CD4-positive, alpha-beta T cell treated with Interleukin-21 for 1 hour (primary cell): ENCODE results near the gene VWCE.

Experiments used
- DNase-seq: peaks from one replicate; pipeline ENCODE4 v3.0.0-alpha.2; 2020

The VWCE gene

DNA sequence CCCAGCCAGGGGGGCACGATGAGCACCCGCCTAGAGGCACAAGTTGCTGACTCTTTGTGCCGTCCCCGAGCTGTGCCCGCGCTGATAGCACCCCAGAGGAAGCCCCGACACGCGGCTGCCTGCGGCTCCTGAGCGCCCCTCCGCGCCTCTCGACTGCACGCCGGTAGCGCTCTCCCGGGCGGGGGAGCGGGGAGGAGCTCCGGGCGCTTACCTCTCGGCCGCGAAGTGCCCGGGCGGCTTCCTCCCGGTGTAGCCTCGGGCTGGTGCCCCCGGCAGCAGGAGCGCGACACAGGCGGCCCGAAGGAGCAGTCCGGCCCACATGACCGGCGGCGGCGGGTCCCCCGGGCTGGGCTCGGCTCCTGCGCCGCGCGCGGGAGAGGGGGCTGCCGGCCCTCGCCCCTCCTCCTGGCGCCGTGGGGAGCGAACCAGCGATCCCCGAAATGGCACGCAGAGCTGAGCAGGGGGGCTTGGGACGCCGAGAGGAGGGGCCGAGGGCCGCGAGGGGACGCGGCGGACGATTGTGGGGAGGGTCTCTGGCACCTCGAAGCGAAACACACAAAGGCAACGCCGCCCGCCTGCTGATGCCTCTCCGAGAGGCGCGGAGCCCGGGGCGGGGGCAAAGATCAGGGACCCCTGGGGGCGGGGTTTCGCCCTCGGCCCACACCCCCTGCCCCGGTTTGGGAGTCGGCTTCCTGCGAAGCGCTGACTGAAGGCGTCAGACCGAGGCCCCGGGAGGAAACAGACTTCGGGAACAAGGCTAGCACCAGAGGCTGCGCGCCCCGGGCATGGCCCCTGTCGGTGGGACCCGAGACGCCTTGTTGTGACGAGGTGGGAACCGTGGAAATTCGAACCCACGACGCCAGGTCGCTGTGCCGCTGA is at the start of gene VWCE:
TSS of gene VWCE (minus strand) at position 600 of the 879 bp plus-strand sequence. CDS start at position 321, 279 bp downstream.
- DNase-seq: peak; percentile 52

DNA sequence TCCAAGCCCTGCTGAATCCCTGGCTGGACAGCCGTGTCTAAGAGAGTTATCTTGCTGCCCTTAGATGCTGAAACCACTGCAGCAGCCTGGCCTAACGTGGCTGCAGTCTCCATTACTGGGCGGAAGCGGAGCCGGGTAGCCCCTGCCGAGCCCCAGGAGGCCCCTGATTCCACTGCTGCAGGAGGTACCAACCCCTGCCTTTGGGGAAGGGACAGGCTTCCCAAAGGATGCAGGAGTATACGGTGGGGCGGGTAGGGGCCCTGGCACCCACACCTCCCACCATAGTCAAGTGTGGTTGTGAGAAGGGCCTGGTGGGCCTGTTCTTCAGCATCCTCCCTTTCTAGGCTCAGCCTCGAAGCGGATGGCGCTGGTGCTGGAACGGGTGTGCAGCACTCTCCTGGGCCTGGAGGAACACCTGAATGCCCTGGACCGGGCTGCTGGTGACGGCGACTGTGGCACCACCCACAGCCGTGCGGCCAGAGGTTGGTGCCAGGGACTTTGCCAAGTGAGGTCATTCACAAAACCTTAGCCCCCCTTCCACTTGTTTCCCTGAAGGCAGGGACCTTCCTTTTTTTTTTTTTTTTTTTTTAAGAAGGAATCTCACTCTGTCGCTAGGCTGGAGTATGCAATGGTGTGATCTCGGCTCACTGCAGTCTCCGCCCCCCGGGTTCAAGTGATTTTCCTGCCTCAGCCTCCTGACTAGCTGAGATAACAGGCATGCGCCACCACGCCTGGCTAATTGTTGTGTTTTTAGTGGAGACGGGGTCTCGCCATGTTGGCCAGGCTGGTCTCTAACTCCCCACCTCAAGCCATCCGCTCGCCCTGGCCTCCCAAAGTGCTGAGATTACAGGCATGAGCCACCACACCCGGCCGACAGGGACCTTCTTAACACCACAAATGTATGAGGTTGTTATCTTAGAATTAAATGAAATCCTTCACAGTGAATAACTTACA is 49.0 kb upstream of the VWCE start:
- no peak for DNase-seq

- DNase-seq: no peak
Observed at GRCh38 chr11:61342207-61342803, 47.2 kb upstream of the VWCE start.

DNA sequence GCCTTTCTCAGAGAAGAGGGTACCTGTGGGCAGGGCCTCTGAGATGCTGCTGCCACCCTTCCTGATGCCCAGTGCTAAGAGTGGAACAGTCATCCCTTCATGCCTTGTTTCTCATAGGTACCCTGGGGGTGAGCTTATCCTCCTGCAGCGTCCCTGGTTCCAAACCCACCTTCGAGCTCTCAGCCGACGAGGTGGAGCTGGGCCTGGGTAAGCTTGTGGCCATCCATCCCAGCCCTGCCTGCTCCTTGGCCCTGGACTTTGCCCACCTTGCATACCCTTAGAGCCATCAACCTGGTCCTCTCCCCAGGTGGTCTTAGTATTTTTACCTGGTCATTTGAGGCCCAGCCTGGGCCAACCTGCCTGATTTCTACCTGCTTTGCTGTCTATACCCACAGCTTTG is 46.6 kb upstream of the VWCE start:
- DNase-seq: no peak

DNA sequence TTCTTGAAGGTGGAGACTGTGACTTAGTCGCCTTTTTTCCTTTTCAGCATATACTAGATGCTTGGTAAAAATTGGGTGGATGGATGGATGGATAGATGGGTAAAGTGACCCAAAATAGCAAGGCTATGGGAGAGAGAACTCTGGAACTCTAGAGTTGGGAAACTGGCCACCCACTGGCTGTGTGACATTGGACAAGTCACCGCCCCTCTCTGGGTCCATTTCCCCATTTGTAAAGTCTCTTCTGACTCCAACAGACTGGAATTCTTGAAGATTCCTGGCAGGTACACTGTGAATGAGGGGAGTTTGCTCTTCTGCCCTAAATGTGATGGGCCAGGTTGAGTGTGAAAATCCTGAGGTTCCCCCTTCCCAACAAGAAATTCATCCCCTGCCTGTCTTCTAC is 45.9 kb upstream of the VWCE start:
- no peak for DNase-seq

GRCh38 chr11:61339490-61339878 is 44.4 kb upstream of the VWCE start:
- DNase-seq: no peak

GRCh38 chr11:61338783-61339489 is 43.8 kb upstream of the VWCE start:
- DNase-seq: no peak

GRCh38 chr11:61337706-61338470 is 42.8 kb upstream of the VWCE start:
- no peak for DNase-seq

GRCh38 chr11:61336171-61336935 is 41.2 kb upstream of the VWCE start:
- peak; percentile 85 for DNase-seq

DNA sequence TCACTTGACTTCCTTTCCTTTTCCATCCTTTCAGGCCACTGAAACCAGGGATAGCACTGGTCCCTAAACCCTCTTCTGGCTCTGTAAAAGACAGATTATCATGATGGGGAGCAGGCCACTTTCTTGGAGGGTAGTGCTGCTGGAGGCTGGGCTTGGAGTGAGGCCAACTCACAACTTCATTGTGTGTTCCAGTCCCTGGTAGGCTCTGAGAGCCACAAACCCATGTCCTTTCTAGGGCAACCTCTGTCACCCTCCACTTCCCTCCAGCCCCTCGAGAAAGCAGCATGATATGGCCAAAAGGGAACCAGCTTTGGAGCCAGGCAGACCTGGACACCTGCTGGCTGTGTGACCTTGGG is 40.2 kb upstream of the VWCE start:
- no peak for DNase-seq

GRCh38 chr11:61334434-61335354 is 39.6 kb upstream of the VWCE start:
- DNase-seq: no peak

- DNase-seq: no peak
Observed at GRCh38 chr11:61333550-61334433, 38.7 kb upstream of the VWCE start.

DNA sequence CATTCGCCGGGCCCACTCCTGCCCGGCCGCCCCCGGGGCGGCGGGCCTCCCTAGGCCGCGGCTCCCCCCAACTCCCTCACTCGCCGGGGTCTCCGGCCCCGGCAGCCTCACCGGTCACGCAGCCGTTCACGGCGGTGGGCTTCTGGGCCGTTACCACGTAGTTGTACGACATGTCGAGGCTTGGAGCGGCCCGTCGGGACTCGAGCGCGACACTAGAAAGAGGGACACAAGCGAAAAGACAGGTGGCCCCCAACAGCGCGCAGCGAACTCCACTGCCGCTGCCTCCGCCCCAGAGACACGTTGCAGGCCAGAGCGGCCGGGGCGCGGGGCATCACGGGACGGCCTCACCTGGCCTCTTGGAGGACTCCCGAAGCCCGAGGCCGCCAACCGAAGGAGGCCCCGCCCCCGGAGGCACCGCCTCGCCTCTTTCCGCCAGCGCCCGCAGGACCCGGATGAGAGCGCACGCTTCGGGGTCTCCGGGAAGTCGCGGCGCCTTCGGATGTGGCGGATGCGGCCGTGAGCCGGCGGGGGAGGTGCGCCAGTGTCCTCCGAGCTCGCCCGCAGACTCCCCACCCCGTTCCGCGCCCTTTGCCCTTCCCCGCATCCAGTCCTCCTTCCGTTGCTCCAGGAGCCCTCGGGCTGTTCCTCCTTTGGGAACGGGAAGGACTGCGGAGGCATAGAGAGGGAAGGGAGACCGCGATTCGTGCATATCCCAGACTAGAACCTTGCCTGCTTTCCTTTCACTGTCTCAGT is 37.9 kb upstream of the VWCE start, which contains the start of the genes DDB1 and TKFC:
TSS of gene DDB1 (minus strand) at position 309 of the 753 bp plus-strand sequence. CDS start at position 172, 137 bp downstream.
TSS of gene TKFC (plus strand) at position 432 of the 753 bp plus-strand sequence. CDS start 1,501 bp downstream, outside the sequence.
- peak; percentile 97 for DNase-seq

DNA sequence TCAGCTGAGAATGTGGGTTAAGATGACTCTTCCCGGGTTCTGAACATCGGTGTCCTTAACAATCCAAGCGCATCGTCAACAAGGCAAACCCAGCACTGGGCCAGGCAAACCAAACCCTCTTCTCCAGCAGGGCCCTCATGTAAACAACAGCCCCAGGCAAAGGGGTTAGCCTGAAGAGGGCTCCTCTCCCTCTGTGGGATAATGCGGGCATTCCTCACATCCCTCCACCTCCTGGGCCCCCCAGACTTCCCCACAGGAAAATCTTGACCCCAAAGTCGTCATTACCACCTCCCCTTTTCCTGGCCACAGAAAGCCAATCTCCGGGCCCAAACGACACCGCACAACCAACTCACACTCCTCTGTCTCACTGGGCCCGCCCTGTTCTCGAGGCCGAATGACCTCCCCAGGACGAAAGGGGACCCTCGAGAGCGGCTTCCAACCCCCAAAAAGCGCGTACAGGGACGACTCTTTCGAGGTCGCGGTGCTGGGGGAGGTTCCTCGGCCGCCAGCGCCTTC is 37.2 kb upstream of the VWCE start:
- DNase-seq: no peak

GRCh38 chr11:61331651-61332050 is 36.5 kb upstream of the VWCE start:
- no peak for DNase-seq

- DNase-seq: no peak
Observed at GRCh38 chr11:61329871-61330270, 34.8 kb upstream of the VWCE start.

GRCh38 chr11:61328351-61328750 is 33.2 kb upstream of the VWCE start:
- no peak for DNase-seq

- DNase-seq: no peak
Observed at GRCh38 chr11:61327669-61328071, 32.6 kb upstream of the VWCE start.
